ENCODE results near the gene CNBD2. TPM values are rescaled to one million over a fixed set of nuclear protein-coding genes. Genes with fewer than 3 reads are reported as not detected.

The CNBD2 gene
- polyA plus RNA-seq, 1 donor (not counting 4 experiments of a cell fraction or from before 2014, with no cell fraction given) = 3.0 TPM

GRCh38 chr20:36070451-36070850 is 102.1 kb downstream of the CNBD2 start:
- dilution Hi-C loops (cut with MboI; ENCODE audit: extremely low pct_ligation_motif_present, low sequenced_read_pairs) = no loop called here
- H3K4me1 ChIP-seq (ENCODE audit: control insufficient read depth, extremely low read depth, insufficient read depth, low read length) = no peaks in the 10 kb centered on the region
- H3K79me2 ChIP-seq (ENCODE audit: control insufficient read depth, insufficient read depth, low read length) = no peaks in the 10 kb centered on the region
- no peak overlapping the region for H3K4me3 ChIP-seq (ENCODE audit: control insufficient read depth in 2 of 3, extremely low read depth in 1 of 3, insufficient read depth in 2 of 3, low read depth in 1 of 3, low read length in 3 of 3)
- no peak for TF ChIP-seq EZH2 (IDR thresholded peaks at IDR 0.05; ENCODE audit: low read length)
- TF ChIP-seq CTCF (optimal IDR thresholded peaks at IDR 0.05 in 1 of 3, IDR thresholded peaks at IDR 0.05 in 1 of 3, conservative IDR thresholded peaks at IDR 0.05 in 1 of 3; ENCODE audit: extremely low read depth in 1 of 3, insufficient read depth in 2 of 3, low read length in 3 of 3) = no peak
- H3K27ac ChIP-seq (ENCODE audit: control insufficient read depth, insufficient read depth, low read length) = no peak overlapping the region
- DNase-seq (ENCODE audit: low read depth, low spot score) = no peak
- no peak overlapping the region for H3K9ac ChIP-seq (ENCODE audit: control insufficient read depth, extremely low read depth, insufficient read depth, low read length)
- no peaks in the 10 kb centered on the region for H3K9me3 ChIP-seq (ENCODE audit: control insufficient read depth, low read depth, low read length)
- H3K36me3 ChIP-seq (ENCODE audit: control insufficient read depth in 2 of 2, extremely low read depth in 1 of 2, insufficient read depth in 2 of 2, low read length in 2 of 2) = no peaks in the 10 kb centered on the region
- no peak for FAIRE-seq
- H3K4me2 ChIP-seq (ENCODE audit: control insufficient read depth, extremely low read depth, insufficient read depth, low read depth, low read length) = no peak overlapping the region
- no peaks in the 10 kb centered on the region for H3K9me1 ChIP-seq (ENCODE audit: control insufficient read depth, extremely low read depth, insufficient read depth, low read length)
- H3K27me3 ChIP-seq (ENCODE audit: control insufficient read depth, extremely low read depth, insufficient read depth, low read length) = no peaks in the 10 kb centered on the region
- no peak overlapping the region for H2AFZ ChIP-seq (ENCODE audit: control insufficient read depth, low read length)
- H4K20me1 ChIP-seq (ENCODE audit: control insufficient read depth, extremely low read depth, insufficient read depth, low read length) = no peaks in the 10 kb centered on the region

GRCh38 chr20:36071848-36072247 is 103.5 kb downstream of the CNBD2 start:
- TF ChIP-seq EZH2 (IDR thresholded peaks at IDR 0.05; ENCODE audit: low read length) (no peak), CTCF (optimal IDR thresholded peaks at IDR 0.05 in 1 of 3, IDR thresholded peaks at IDR 0.05 in 1 of 3, conservative IDR thresholded peaks at IDR 0.05 in 1 of 3; ENCODE audit: extremely low read depth in 1 of 3, insufficient read depth in 2 of 3, low read length in 3 of 3) (no peak)
- no peaks in the 10 kb centered on the region for H3K9me1 ChIP-seq (ENCODE audit: control insufficient read depth, extremely low read depth, insufficient read depth, low read length)
- H3K27ac ChIP-seq (ENCODE audit: control insufficient read depth, insufficient read depth, low read length) = no peak overlapping the region
- no peaks in the 10 kb centered on the region for H3K4me1 ChIP-seq (ENCODE audit: control insufficient read depth, extremely low read depth, insufficient read depth, low read length)
- no peaks in the 10 kb centered on the region for H3K9me3 ChIP-seq (ENCODE audit: control insufficient read depth, low read depth, low read length)
- dilution Hi-C loops (cut with MboI; ENCODE audit: extremely low pct_ligation_motif_present, low sequenced_read_pairs) = no loop called here
- no peak overlapping the region for H3K9ac ChIP-seq (ENCODE audit: control insufficient read depth, extremely low read depth, insufficient read depth, low read length)
- FAIRE-seq (no peak), DNase-seq (ENCODE audit: low read depth, low spot score) (no peak)
- no peaks in the 10 kb centered on the region for H3K27me3 ChIP-seq (ENCODE audit: control insufficient read depth, extremely low read depth, insufficient read depth, low read length)
- H3K4me2 ChIP-seq (ENCODE audit: control insufficient read depth, extremely low read depth, insufficient read depth, low read depth, low read length) = no peak overlapping the region
- no peaks in the 10 kb centered on the region for H4K20me1 ChIP-seq (ENCODE audit: control insufficient read depth, extremely low read depth, insufficient read depth, low read length)
- H3K36me3 ChIP-seq (ENCODE audit: control insufficient read depth in 2 of 2, extremely low read depth in 1 of 2, insufficient read depth in 2 of 2, low read length in 2 of 2) = no peaks in the 10 kb centered on the region
- no peaks in the 10 kb centered on the region for H3K79me2 ChIP-seq (ENCODE audit: control insufficient read depth, insufficient read depth, low read length)
- H2AFZ ChIP-seq (ENCODE audit: control insufficient read depth, low read length) = no peak overlapping the region
- H3K4me3 ChIP-seq (ENCODE audit: control insufficient read depth in 2 of 3, extremely low read depth in 1 of 3, insufficient read depth in 2 of 3, low read depth in 1 of 3, low read length in 3 of 3) = no peak overlapping the region

All from keratinocyte (primary cell).